Measurements from ENCODE around the gene ABHD14A. TPM values are rescaled to one million over a fixed set of nuclear protein-coding genes. Genes with fewer than 3 reads are reported as not detected.
A peak's percentile ranks its signal among the peaks of the same experiment; 100 is the strongest.

ABHD14A gene
- total RNA-seq, 1 donor from 2014 or later = 17.9 TPM

GRCh38 chr3:51953445-51953844, 21.4 kb upstream of the ABHD14A start:
- Histone ChIP-seq H3K4me1 (peaks cover 8% of the 10 kb centered on the region), H3K36me3 (no peaks in the 10 kb centered on the region), H3K27ac (no peak overlapping the region), H3K9me3 (no peaks in the 10 kb centered on the region), H3K4me3 (no peak overlapping the region), H3K27me3 (no peaks in the 10 kb centered on the region)
- TF ChIP-seq CTCF (IDR thresholded peaks at IDR 0.05) = no peak
- ATAC-seq (peak; percentile 43), DNase-seq (no peak)
- intact Hi-C loops (cut with DNase I) = no loop called here

- Histone ChIP-seq H3K9me3 (no peaks in the 10 kb centered on the region), H3K27ac (no peak overlapping the region), H3K4me3 (no peak overlapping the region), H3K27me3 (no peaks in the 10 kb centered on the region), H3K4me1 (peaks cover 8% of the 10 kb centered on the region), H3K36me3 (no peaks in the 10 kb centered on the region)
- no peak for ATAC-seq
- no peak for TF ChIP-seq CTCF (IDR thresholded peaks at IDR 0.05)
- intact Hi-C loops (cut with DNase I) = no loop called here
- no peak for DNase-seq
Measured at GRCh38 chr3:51954105-51954504, 20.8 kb upstream of the ABHD14A start.

- Histone ChIP-seq H3K27me3 (no peaks in the 10 kb centered on the region), H3K4me3 (no peak overlapping the region), H3K9me3 (no peaks in the 10 kb centered on the region), H3K27ac (no peak overlapping the region), H3K36me3 (no peaks in the 10 kb centered on the region), H3K4me1 (peaks cover 8% of the 10 kb centered on the region)
- TF ChIP-seq CTCF (IDR thresholded peaks at IDR 0.05) = no peak
- no peak for DNase-seq
- intact Hi-C loops (cut with DNase I) = no loop called here
- ATAC-seq = no peak
Measured at GRCh38 chr3:51954713-51955112, 20.2 kb upstream of the ABHD14A start.

GRCh38 chr3:51955175-51955892, 19.5 kb upstream of the ABHD14A start, which contains the start of gene GPR62:
Gene GPR62, plus strand, starts transcription at chr3:51955381. Its CDS starts 272 bp downstream, at chr3:51955653.
- DNase-seq = peak; percentile 58
- intact Hi-C loops (cut with DNase I) = no loop called here
- no peaks in the 10 kb centered on the region for H3K9me3 ChIP-seq
- no peak for ATAC-seq
- H3K36me3 ChIP-seq = no peaks in the 10 kb centered on the region
- peaks cover 8% of the 10 kb centered on the region for H3K4me1 ChIP-seq
- TF ChIP-seq CTCF (IDR thresholded peaks at IDR 0.05) = no peak
- peak within 1 kb of the TSS; percentile 60 for H3K27ac ChIP-seq
- peak within 1 kb of the TSS; percentile 43 for H3K4me3 ChIP-seq
- H3K27me3 ChIP-seq = no peaks in the 10 kb centered on the region

GRCh38 chr3:51955893-51956770, 18.7 kb upstream of the ABHD14A start:
- H3K9me3 ChIP-seq = no peaks in the 10 kb centered on the region
- no peaks in the 10 kb centered on the region for H3K36me3 ChIP-seq
- peaks cover 8% of the 10 kb centered on the region for H3K4me1 ChIP-seq
- TF ChIP-seq CTCF (IDR thresholded peaks at IDR 0.05) = peak; percentile 50
- peak overlapping the region; percentile 43 for H3K4me3 ChIP-seq
- H3K27ac ChIP-seq = peak overlapping the region; percentile 60
- DNase-seq = no peak
- no peaks in the 10 kb centered on the region for H3K27me3 ChIP-seq
- ATAC-seq = peak; percentile 71
- intact Hi-C loops (cut with DNase I) = no loop called here
